ENCODE data around the gene IL24. TPM values are rescaled to one million over a fixed set of nuclear protein-coding genes. Genes with fewer than 3 reads are reported as not detected.

Gene IL24
- polyA plus RNA-seq, 2 of the 4 experiments (the other 2 are of a cell fraction), result 0.04 TPM; not detected in 1

GRCh38 chr1:206947255-206947654 lies 50.0 kb downstream of the IL24 start:
- FAIRE-seq, result no peak
- Histone ChIP-seq H3K27ac (no peak overlapping the region), H3K4me3 (no peak overlapping the region), H3K4me2 (no peak overlapping the region), H3K4me1 (peaks cover 18% of the 10 kb centered on the region), H3K9me3 (0 out of 3 replicates have a peak, but pooled peaks cover 5% of the 10 kb centered on the region)
- POLR2A ChIA-PET, result no interaction called here
- CTCF ChIA-PET, result interaction anchor here (0.5 to 4.1 kb wide), 10 partner anchors 10 to 401 kb away, joined by 3 to 17 read pairs (median 4); no protein-coding TSS in a partner anchor
- 84% methylated on average over 1 of the region's 3 CpGs for WGBS (ENCODE audit: missing lambda C conversion rate)
- no peak for TF ChIP-seq EHF (CRISPR knock-in tag; IDR thresholded peaks at IDR 0.05)
- no peak for TF ChIP-seq PHF8 (IDR thresholded peaks at IDR 0.05; ENCODE audit: borderline replicate concordance, low read depth)
- TF ChIP-seq CBX8 (IDR thresholded peaks at IDR 0.05), result no peak
- no peak for TF ChIP-seq TFCP2L1 (CRISPR knock-in tag; IDR thresholded peaks at IDR 0.05)
- no peak for TF ChIP-seq ZNF302 (CRISPR knock-in tag; IDR thresholded peaks at IDR 0.05)
- TF ChIP-seq, protein P1, sequence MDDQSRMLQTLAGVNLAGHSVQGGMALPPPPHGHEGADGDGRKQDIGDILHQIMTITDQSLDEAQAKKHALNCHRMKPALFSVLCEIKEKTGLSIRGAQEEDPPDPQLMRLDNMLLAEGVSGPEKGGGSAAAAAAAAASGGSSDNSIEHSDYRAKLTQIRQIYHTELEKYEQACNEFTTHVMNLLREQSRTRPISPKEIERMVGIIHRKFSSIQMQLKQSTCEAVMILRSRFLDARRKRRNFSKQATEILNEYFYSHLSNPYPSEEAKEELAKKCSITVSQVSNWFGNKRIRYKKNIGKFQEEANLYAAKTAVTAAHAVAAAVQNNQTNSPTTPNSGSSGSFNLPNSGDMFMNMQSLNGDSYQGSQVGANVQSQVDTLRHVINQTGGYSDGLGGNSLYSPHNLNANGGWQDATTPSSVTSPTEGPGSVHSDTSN (IDR thresholded peaks at IDR 0.05), result no peak
- no peak for TF ChIP-seq HOXA7 (CRISPR knock-in tag; IDR thresholded peaks at IDR 0.05)
- no peak for TF ChIP-seq CBX2 (IDR thresholded peaks at IDR 0.05; ENCODE audit: borderline replicate concordance, low read depth)
- TF ChIP-seq, protein P2, sequence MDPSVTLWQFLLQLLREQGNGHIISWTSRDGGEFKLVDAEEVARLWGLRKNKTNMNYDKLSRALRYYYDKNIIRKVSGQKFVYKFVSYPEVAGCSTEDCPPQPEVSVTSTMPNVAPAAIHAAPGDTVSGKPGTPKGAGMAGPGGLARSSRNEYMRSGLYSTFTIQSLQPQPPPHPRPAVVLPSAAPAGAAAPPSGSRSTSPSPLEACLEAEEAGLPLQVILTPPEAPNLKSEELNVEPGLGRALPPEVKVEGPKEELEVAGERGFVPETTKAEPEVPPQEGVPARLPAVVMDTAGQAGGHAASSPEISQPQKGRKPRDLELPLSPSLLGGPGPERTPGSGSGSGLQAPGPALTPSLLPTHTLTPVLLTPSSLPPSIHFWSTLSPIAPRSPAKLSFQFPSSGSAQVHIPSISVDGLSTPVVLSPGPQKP (IDR thresholded peaks at IDR 0.05; ENCODE audit: low read depth, low read length), result no peak
- TF ChIP-seq, protein P3, sequence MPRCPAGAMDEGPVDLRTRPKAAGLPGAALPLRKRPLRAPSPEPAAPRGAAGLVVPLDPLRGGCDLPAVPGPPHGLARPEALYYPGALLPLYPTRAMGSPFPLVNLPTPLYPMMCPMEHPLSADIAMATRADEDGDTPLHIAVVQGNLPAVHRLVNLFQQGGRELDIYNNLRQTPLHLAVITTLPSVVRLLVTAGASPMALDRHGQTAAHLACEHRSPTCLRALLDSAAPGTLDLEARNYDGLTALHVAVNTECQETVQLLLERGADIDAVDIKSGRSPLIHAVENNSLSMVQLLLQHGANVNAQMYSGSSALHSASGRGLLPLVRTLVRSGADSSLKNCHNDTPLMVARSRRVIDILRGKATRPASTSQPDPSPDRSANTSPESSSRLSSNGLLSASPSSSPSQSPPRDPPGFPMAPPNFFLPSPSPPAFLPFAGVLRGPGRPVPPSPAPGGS (IDR thresholded peaks at IDR 0.05), result no peak
- TF ChIP-seq, protein P4, sequence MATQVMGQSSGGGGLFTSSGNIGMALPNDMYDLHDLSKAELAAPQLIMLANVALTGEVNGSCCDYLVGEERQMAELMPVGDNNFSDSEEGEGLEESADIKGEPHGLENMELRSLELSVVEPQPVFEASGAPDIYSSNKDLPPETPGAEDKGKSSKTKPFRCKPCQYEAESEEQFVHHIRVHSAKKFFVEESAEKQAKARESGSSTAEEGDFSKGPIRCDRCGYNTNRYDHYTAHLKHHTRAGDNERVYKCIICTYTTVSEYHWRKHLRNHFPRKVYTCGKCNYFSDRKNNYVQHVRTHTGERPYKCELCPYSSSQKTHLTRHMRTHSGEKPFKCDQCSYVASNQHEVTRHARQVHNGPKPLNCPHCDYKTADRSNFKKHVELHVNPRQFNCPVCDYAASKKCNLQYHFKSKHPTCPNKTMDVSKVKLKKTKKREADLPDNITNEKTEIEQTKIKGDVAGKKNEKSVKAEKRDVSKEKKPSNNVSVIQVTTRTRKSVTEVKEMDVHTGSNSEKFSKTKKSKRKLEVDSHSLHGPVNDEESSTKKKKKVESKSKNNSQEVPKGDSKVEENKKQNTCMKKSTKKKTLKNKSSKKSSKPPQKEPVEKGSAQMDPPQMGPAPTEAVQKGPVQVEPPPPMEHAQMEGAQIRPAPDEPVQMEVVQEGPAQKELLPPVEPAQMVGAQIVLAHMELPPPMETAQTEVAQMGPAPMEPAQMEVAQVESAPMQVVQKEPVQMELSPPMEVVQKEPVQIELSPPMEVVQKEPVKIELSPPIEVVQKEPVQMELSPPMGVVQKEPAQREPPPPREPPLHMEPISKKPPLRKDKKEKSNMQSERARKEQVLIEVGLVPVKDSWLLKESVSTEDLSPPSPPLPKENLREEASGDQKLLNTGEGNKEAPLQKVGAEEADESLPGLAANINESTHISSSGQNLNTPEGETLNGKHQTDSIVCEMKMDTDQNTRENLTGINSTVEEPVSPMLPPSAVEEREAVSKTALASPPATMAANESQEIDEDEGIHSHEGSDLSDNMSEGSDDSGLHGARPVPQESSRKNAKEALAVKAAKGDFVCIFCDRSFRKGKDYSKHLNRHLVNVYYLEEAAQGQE (IDR thresholded peaks at IDR 0.05), result no peak
- TF ChIP-seq ZC3H11A (IDR thresholded peaks at IDR 0.05), result no peak
- no peak for TF ChIP-seq JUN (IDR thresholded peaks at IDR 0.05)
- TF ChIP-seq TP53 (CRISPR knock-in tag; IDR thresholded peaks at IDR 0.05), result no peak
- no peak for TF ChIP-seq HDAC2 (IDR thresholded peaks at IDR 0.05)
- no peak for TF ChIP-seq HES2 (IDR thresholded peaks at IDR 0.05)
- TF ChIP-seq USF2 (IDR thresholded peaks at IDR 0.05), result no peak
- TF ChIP-seq ESRRA (IDR thresholded peaks at IDR 0.05; ENCODE audit: borderline replicate concordance, low read length), result no peak
- ATAC-seq, result no peak
- DNase-seq (ENCODE audit: low read depth in 1 of 2, low spot score in 1 of 2), result no peak

DNA sequence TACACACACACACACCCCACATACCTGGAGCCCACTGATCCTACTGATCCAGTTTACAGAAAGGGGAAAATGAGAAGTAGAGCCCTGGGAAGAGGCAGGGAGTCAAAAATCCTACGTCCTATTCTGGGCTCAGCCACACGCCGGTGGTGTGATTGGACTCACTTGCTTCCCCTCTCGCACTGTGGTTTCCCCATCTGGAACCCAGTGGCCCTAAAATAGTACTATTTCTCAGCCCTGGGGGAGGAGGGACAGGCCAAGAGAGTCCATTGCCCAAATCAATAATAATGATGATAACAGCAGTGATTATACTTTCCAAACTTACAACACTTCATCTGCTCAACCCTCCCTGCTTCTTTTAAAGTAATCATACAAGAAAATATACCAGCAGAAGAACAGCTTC lies 52.0 kb downstream of the IL24 start:
- DNase-seq (ENCODE audit: low read depth in 1 of 2, low spot score in 1 of 2), result no peak
- H3K4me3 ChIP-seq, result no peak overlapping the region
- TF ChIP-seq GATA3 (IDR thresholded peaks at IDR 0.05; ENCODE audit: borderline replicate concordance) (no peak), JUN (IDR thresholded peaks at IDR 0.05) (no peak), EHF (CRISPR knock-in tag; IDR thresholded peaks at IDR 0.05) (no peak), CHD2 (IDR thresholded peaks at IDR 0.05; ENCODE audit: low read length, partially characterized antibody) (no peak), FOXS1 (CRISPR knock-in tag; IDR thresholded peaks at IDR 0.05) (no peak), CBX8 (IDR thresholded peaks at IDR 0.05) (no peak), SREBF2 (IDR thresholded peaks at IDR 0.05) (no peak), CBX2 (IDR thresholded peaks at IDR 0.05; ENCODE audit: borderline replicate concordance, low read depth) (no peak), PHF8 (IDR thresholded peaks at IDR 0.05; ENCODE audit: borderline replicate concordance, low read depth) (no peak), ZSCAN20 (CRISPR knock-in tag; IDR thresholded peaks at IDR 0.05) (no peak), CEBPB (IDR thresholded peaks at IDR 0.05) (no peak)
- TF ChIP-seq, protein P2 (IDR thresholded peaks at IDR 0.05; ENCODE audit: low read depth, low read length), result no peak
- 95% methylated on average over 4 of the region's 4 CpGs for WGBS (ENCODE audit: missing lambda C conversion rate)
- peaks cover 26% of the 10 kb centered on the region for H3K4me1 ChIP-seq
- POLR2A ChIA-PET, result no interaction called here
- H3K9me3 ChIP-seq, result 0 out of 3 replicates have a peak, but pooled peaks cover 5% of the 10 kb centered on the region
- FAIRE-seq, result no peak
- no peak overlapping the region for H3K4me2 ChIP-seq
- CTCF ChIA-PET, result interaction anchor here (1.2 to 2.2 kb wide), 3 partner anchors 9 to 33 kb away, joined by 5 to 7 read pairs (median 5); no protein-coding TSS in a partner anchor
- no peak overlapping the region for H3K27ac ChIP-seq
- no peak for ATAC-seq
